Karpas-422 (cell line): ENCODE data around the gene LRIG2. TPM values are rescaled to one million over a fixed set of nuclear protein-coding genes. Genes with fewer than 3 reads are reported as not detected.
"Not testable (repeated sequence)": the region's sequence is repeated elsewhere in the genome, so short reads cannot be mapped to it uniquely, and the experiment has no call there.

Experiments used
- DNase-seq: peaks from one replicate; pipeline ENCODE4 v3.0.0-alpha.2; 2015
- H2AFZ ChIP-seq: fragments of 200-600 bp; sonication (generic); 2 replicates; pipeline ENCODE4 v1.6.1; 2014; ENCODE audit warnings: antibody characterized with exemption, low read length, mixed read lengths
- H3K27ac ChIP-seq: fragments of 200-600 bp; sonication (generic); 2 replicates; pipeline ENCODE4 v1.5.1; 2014; ENCODE audit warnings: mild to moderate bottlenecking, low read length, moderate library complexity
- H3K27me3 ChIP-seq: fragments of 200-600 bp; sonication (generic); 2 replicates; pipeline ENCODE4 v1.6.1; 2014; ENCODE audit warnings: low read length, mixed read lengths
- H3K36me3 ChIP-seq: fragments of 200-600 bp; sonication (generic); 2 replicates; pipeline ENCODE4 v1.6.1; 2014; ENCODE audit warnings: low read length, mixed read lengths; ENCODE audit not compliant: insufficient read depth
- H3K4me1 ChIP-seq: fragments of 200-600 bp; sonication (generic); 2 replicates; pipeline ENCODE4 v1.6.1; 2014; ENCODE audit warnings: mild to moderate bottlenecking, low read length, mixed read lengths
- H3K4me2 ChIP-seq: fragments of 200-600 bp; sonication (generic); 2 replicates; pipeline ENCODE4 v1.6.1; 2014; ENCODE audit warnings: low read length, low read depth, mild to moderate bottlenecking; ENCODE audit not compliant: poor library complexity, severe bottlenecking
- H3K4me3 ChIP-seq: fragments of 200-600 bp; sonication (generic); 2 replicates; pipeline ENCODE4 v1.5.1; 2014; ENCODE audit warnings: mild to moderate bottlenecking, antibody characterized with exemption, low read length, mixed read lengths
- H3K79me2 ChIP-seq: fragments of 200-600 bp; sonication (generic); 2 replicates; pipeline ENCODE4 v1.6.1; 2014; ENCODE audit warnings: mild to moderate bottlenecking, low read length, mixed read lengths
- H3K9ac ChIP-seq: fragments of 200-600 bp; sonication (generic); 2 replicates; pipeline ENCODE4 v1.6.0; 2014; ENCODE audit warnings: low read length
- H3K9me2 ChIP-seq: fragments of 200-600 bp; sonication (generic), shearing (Covaris generic); replicated peaks from 2 replicates; pipeline ENCODE4 v1.6.0; 2014; ENCODE audit warnings: mild to moderate bottlenecking, low read length, moderate library complexity; ENCODE audit not compliant: insufficient read depth
- H3K9me3 ChIP-seq: fragments of 300-700, 200-600 bp; sonication (generic); 2 replicates; pipeline ENCODE4 v1.6.1; 2014; ENCODE audit warnings: low read length, mixed read lengths
- H4K20me1 ChIP-seq: fragments of 200-600 bp; sonication (generic); 2 replicates; pipeline ENCODE4 v1.6.1; 2014; ENCODE audit warnings: mild to moderate bottlenecking, antibody characterized with exemption, low read length, low read depth; ENCODE audit not compliant: insufficient read depth
- total RNA-seq: library from RNA; depleted of rRNA; stranded (reverse); fragments of >200 nt; shearing (Covaris generic); gene quantifications from 2 replicates; pipeline ENCODE4 v1.2.3, GENCODE V29; 2014; ENCODE audit warnings: low replicate concordance

Gene LRIG2
- total RNA-seq, 1 experiment from 2014 or later: 23.2 TPM

GRCh38 chr1:113147073-113147625 is 74.2 kb downstream of the LRIG2 start:
- Histone ChIP-seq H2AFZ (no peak overlapping the region), H3K9ac (no peak overlapping the region), H3K9me2 (no peaks in the 10 kb centered on the region), H3K9me3 (no peaks in the 10 kb centered on the region), H3K36me3 (no peaks in the 10 kb centered on the region), H3K4me1 (peaks cover 6% of the 10 kb centered on the region), H3K4me3 (no peak overlapping the region), H4K20me1 (no peaks in the 10 kb centered on the region), H3K27ac (no peak overlapping the region), H3K27me3 (no peaks in the 10 kb centered on the region), H3K79me2 (no peaks in the 10 kb centered on the region), H3K4me2 (no peak overlapping the region)
- no peak for DNase-seq

DNA sequence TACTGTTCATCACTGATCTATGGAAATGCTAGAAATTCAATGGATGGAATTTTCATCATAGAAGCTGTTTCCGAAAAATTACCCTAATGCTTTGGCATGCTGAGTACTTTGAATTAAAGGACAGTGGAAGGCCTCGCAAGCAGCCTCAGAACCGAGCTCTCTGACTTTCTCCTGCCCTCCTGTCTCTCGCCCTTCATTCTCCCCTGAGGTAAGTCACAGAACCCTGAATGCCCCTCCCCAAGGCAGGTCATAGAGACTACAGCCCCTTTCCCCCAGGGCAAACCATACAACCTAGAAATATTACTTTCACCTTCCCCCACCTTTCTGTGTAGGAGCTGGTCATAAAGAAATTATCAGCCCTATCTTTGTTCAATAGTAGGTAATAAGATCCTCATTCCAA is 74.8 kb downstream of the LRIG2 start:
- Histone ChIP-seq H3K9me3 (no peaks in the 10 kb centered on the region), H3K4me1 (peaks cover 6% of the 10 kb centered on the region), H3K4me2 (no peak overlapping the region), H3K27ac (no peak overlapping the region), H3K4me3 (no peak overlapping the region), H3K79me2 (no peaks in the 10 kb centered on the region), H4K20me1 (no peaks in the 10 kb centered on the region), H3K9ac (no peak overlapping the region), H3K27me3 (no peaks in the 10 kb centered on the region), H3K9me2 (no peaks in the 10 kb centered on the region), H2AFZ (no peak overlapping the region), H3K36me3 (no peaks in the 10 kb centered on the region)
- no peak for DNase-seq

DNA sequence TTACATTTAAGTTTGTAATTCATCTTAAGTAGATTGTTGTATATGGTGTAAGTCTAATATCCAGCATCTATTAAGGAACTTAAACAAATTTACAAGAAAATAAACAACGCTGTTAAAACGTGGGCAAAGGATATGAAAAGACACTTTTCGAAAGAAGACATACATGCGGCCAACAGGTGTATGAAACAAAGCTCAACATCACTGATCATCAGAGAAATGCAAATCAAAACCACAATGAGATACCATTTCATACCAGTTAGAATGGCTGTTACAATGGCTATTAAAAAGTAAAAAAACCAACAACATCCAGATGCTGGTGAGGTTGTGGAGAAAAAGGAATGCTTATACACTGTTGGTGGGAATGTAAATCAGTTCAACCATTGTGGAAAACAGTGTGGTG is 77.5 kb downstream of the LRIG2 start:
- H3K4me3 ChIP-seq, H3K79me2 ChIP-seq, H4K20me1 ChIP-seq: not testable (repeated sequence)

GRCh38 chr1:113153116-113153803 is 80.3 kb downstream of the LRIG2 start:
- Histone ChIP-seq H3K9me2 (no peaks in the 10 kb centered on the region), H3K9ac (no peak overlapping the region), H3K79me2 (no peaks in the 10 kb centered on the region), H3K27ac (no peak overlapping the region), H3K4me1 (peaks cover 6% of the 10 kb centered on the region), H3K4me3 (no peak overlapping the region), H3K4me2 (no peak overlapping the region), H3K9me3 (no peaks in the 10 kb centered on the region), H2AFZ (no peak overlapping the region), H3K27me3 (no peaks in the 10 kb centered on the region), H3K36me3 (no peaks in the 10 kb centered on the region), H4K20me1 (no peaks in the 10 kb centered on the region)
- no peak for DNase-seq

More for the DNA sequence above, 77.5 kb downstream of the LRIG2 start:
- H3K36me3 ChIP-seq, H3K27me3 ChIP-seq, H3K4me1 ChIP-seq, H3K9me3 ChIP-seq, H3K27ac ChIP-seq, H2AFZ ChIP-seq, DNase-seq, H3K9ac ChIP-seq, H3K4me2 ChIP-seq, H3K9me2 ChIP-seq: not testable (repeated sequence)

- Histone ChIP-seq H3K27me3 (no peaks in the 10 kb centered on the region), H3K4me2 (no peak overlapping the region), H3K36me3 (no peaks in the 10 kb centered on the region), H3K4me3 (no peak overlapping the region), H3K9ac (no peak overlapping the region), H3K9me3 (no peaks in the 10 kb centered on the region), H3K79me2 (no peaks in the 10 kb centered on the region), H3K4me1 (no peaks in the 10 kb centered on the region), H2AFZ (no peak overlapping the region), H3K27ac (no peak overlapping the region), H3K9me2 (no peaks in the 10 kb centered on the region), H4K20me1 (no peaks in the 10 kb centered on the region)
- no peak for DNase-seq
These were observed 83.4 kb downstream of the LRIG2 start for GRCh38 chr1:113156368-113156767.

- H3K9me3 ChIP-seq, H4K20me1 ChIP-seq, H3K4me1 ChIP-seq, DNase-seq, H3K27ac ChIP-seq, H3K27me3 ChIP-seq, H3K9me2 ChIP-seq, H3K36me3 ChIP-seq, H3K9ac ChIP-seq, H3K4me2 ChIP-seq, H3K79me2 ChIP-seq, H3K4me3 ChIP-seq, H2AFZ ChIP-seq: not testable (repeated sequence)
These were observed 85.7 kb downstream of the LRIG2 start for GRCh38 chr1:113158743-113159142.

DNA sequence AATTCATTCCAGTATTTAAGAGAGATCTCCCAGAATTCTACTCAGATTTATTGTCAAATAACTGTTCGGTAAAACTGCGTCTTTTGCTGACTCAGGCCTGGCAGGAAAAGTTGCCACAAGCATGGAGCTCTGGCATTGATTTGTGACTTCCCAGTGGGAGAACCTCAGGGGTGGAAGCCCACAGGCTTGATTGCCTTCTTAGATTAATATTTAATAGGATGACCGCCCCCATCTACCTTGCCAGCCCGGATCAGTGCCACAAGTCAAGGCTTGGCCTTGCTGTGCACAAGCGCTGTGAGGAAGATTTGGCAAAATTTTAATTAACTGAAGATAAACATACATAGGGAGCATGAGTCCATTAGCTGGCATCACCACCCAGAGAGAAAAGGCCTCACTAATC is 93.5 kb downstream of the LRIG2 start:
- Histone ChIP-seq H3K9me3 (no peaks in the 10 kb centered on the region), H3K4me1 (no peaks in the 10 kb centered on the region), H3K9me2 (no peaks in the 10 kb centered on the region), H3K9ac (no peak overlapping the region), H2AFZ (no peak overlapping the region), H3K4me2 (no peak overlapping the region), H4K20me1 (no peaks in the 10 kb centered on the region), H3K27ac (no peak overlapping the region), H3K4me3 (no peak overlapping the region), H3K36me3 (no peaks in the 10 kb centered on the region), H3K27me3 (no peaks in the 10 kb centered on the region), H3K79me2 (no peaks in the 10 kb centered on the region)
- DNase-seq: no peak

DNA sequence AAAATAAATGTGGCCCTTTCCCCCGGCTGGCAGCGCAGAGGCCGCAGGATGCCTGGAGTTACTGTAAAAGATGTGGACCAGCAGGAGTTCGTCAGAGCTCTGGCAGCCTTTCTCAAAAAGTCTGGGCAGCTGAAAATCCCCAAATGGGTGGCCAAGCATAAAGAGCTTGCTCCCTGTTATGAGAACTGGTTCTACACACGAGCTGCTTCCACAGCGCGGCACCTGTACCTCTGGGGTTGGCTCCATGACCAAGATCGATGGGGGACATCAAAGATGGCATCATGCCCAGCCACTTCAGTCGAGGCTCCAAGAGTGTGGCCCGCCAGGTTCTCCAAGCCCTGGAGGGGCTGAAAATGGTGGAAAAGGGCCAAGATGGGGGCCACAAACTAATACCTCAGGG is 95.9 kb downstream of the LRIG2 start:
- no peak for DNase-seq
- no peaks in the 10 kb centered on the region for H3K4me1 ChIP-seq
- no peaks in the 10 kb centered on the region; the same call in 1 of the 2 replicates for H3K9me3 ChIP-seq
- H3K27me3 ChIP-seq: no peaks in the 10 kb centered on the region
- H3K79me2 ChIP-seq: no peaks in the 10 kb centered on the region
- no peaks in the 10 kb centered on the region for H4K20me1 ChIP-seq
- no peak overlapping the region for H3K27ac ChIP-seq
- H3K4me2 ChIP-seq: no peak overlapping the region
- no peak overlapping the region for H3K9ac ChIP-seq
- no peak overlapping the region for H3K4me3 ChIP-seq
- H3K36me3 ChIP-seq: no peaks in the 10 kb centered on the region
- no peaks in the 10 kb centered on the region for H3K9me2 ChIP-seq
- H2AFZ ChIP-seq: no peak overlapping the region
